A549 (cell line): ENCODE results near the gene EEFSEC.

Experiments used
- CTCF ChIP-seq: fragments of >200 bp; sonication (Bioruptor Twin); formaldehyde crosslinking; IDR thresholded peaks from 3 replicates; pipeline ENCODE4 v1.5.1; 2016
- POLR2A ChIP-seq: IDR thresholded peaks from 2 replicates; pipeline ENCODE4 v1.6.1; 2012; ENCODE audit warnings: mild to moderate bottlenecking, low read length
- SREBF2 ChIP-seq: fragments of 450-650 bp; IDR thresholded peaks from 2 replicates; pipeline ENCODE4 v1.6.1; 2014; ENCODE audit warnings: mild to moderate bottlenecking, moderate library complexity

GRCh38 chr3:128180436-128180835 lies 27.2 kb downstream of the EEFSEC start:
- TF ChIP-seq POLR2A (no peak), CTCF (no peak), SREBF2 (no peak)
